Measurements from ENCODE around the gene GSTO2. TPM values are rescaled to one million over a fixed set of nuclear protein-coding genes. Genes with fewer than 3 reads are reported as not detected.
"Not testable (repeated sequence)": the region's sequence is repeated elsewhere in the genome, so short reads cannot be mapped to it uniquely, and the experiment has no call there.

Gene GSTO2
- total and polyA plus RNA-seq, 4 donors, result 3.5 to 5.6 (median 4.4) TPM

DNA sequence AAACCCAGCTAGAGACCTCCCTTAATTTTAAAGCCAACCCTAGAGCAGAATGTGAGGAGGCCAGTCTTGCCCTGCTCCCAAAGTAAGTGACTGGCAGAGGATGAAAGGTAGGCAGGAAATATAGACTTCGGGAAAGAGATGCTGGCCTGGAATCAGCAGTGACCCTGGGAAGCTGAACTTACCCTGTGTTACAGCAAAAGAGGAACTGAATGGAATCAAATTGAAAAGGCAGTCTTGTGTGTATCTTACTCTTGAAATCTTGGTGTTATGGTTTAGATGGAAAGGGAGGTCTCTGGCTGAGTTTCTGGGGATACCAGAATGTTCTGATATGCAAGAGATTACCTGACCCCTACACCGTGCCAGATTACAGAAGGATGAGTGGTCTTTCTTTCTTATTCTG is 28.9 kb upstream of the GSTO2 start:
- Histone ChIP-seq H3K9me3 (ENCODE audit: control insufficient read depth, insufficient read depth, low read length) (peaks cover 2% of the 10 kb centered on the region), H3K4me3 (ENCODE audit: low read depth, low read length) (no peak overlapping the region), H3K36me3 (ENCODE audit: control insufficient read depth, insufficient read depth, low read length) (no peaks in the 10 kb centered on the region), H3K27ac (ENCODE audit: low read depth, low read length) (no peak overlapping the region), H3K4me1 (ENCODE audit: control insufficient read depth, insufficient read depth, low read length) (no peaks in the 10 kb centered on the region), H3K27me3 (ENCODE audit: control insufficient read depth, insufficient read depth, low read length) (no peaks in the 10 kb centered on the region)
- DNase-seq (ENCODE audit: low read depth in 4 of 6, low spot score in 6 of 6), result no peak
- 86% methylated on average over 1 of the region's 2 CpGs for WGBS (ENCODE audit: insufficient coverage)

DNA sequence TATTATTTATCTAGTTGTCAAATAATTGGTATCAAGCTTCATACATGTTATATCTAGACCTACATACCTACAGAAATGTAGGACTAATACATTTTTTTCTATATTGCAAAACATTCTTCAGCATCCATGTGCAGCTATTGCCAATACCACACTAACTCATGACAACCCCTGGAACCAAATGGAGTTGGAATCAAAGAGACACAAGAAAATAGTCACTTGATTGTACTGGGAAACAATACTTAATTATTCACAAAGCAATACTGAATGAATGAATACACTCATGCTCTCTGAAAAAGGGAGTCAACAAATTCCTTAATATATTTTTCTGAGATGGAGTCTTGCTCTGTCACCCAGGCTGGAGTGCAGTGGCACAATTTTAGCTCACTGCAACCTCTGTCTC is 26.4 kb upstream of the GSTO2 start:
- no peaks in the 10 kb centered on the region for H3K4me1 ChIP-seq (ENCODE audit: control insufficient read depth, insufficient read depth, low read length)
- no peak overlapping the region for H3K27ac ChIP-seq (ENCODE audit: low read depth, low read length)
- no peak for DNase-seq (ENCODE audit: low read depth in 4 of 6, low spot score in 6 of 6)
- no peaks in the 10 kb centered on the region for H3K9me3 ChIP-seq (ENCODE audit: control insufficient read depth, insufficient read depth, low read length)
- H3K36me3 ChIP-seq (ENCODE audit: control insufficient read depth, insufficient read depth, low read length), result no peaks in the 10 kb centered on the region
- no peak overlapping the region for H3K4me3 ChIP-seq (ENCODE audit: low read depth, low read length)
- no peaks in the 10 kb centered on the region for H3K27me3 ChIP-seq (ENCODE audit: control insufficient read depth, insufficient read depth, low read length)

DNA sequence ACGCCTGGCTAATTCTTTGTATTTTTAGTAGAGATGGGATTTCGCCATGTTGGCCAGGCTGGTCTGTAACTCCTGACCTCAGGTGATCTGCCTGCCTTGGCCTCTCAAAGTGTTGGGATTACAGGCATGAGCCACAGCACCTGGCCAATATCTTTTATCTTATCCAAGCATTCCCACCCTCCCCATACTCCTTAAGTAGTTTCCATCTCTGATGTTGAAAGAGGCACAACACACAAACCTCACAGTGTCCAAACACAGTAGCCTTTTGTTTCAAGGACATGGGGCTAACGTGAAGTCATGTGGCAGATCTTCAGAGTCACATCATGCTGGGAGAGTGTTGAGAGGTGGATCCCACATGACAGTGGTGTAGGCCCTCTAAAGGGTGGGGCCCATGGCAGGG is 26.0 kb upstream of the GSTO2 start:
- H3K36me3 ChIP-seq (ENCODE audit: control insufficient read depth, insufficient read depth, low read length); H3K4me1 ChIP-seq (ENCODE audit: control insufficient read depth, insufficient read depth, low read length); H3K4me3 ChIP-seq (ENCODE audit: low read depth, low read length); H3K9me3 ChIP-seq (ENCODE audit: control insufficient read depth, insufficient read depth, low read length); H3K27ac ChIP-seq (ENCODE audit: low read depth, low read length); DNase-seq (ENCODE audit: low read depth in 4 of 6, low spot score in 6 of 6); H3K27me3 ChIP-seq (ENCODE audit: control insufficient read depth, insufficient read depth, low read length): not testable (repeated sequence)
- WGBS (ENCODE audit: insufficient coverage), result 92% methylated on average over 2 of the region's 3 CpGs

DNA sequence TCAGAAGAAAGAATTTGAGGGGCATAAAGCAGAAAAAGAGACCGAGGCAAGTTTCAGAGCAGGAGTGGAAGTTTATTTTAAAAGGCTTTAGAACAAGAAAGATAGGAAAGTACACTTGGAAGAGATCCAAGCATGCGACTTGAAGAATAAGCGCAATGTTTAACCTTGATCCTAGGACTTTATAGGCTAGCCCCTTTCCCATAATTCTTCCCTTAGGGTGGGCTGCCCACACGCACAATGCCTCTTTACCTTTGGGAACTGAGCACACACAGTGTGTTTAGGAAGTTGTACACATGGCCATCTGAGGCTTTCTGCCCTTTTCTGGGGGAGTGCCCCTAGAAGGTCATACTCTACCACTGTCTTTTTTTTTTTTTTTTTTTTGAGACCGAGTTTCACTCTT is 25.5 kb upstream of the GSTO2 start:
- DNase-seq (ENCODE audit: low read depth in 4 of 6, low spot score in 6 of 6), result no peak
- WGBS (ENCODE audit: insufficient coverage), result 90% methylated on average over 4 of the region's 5 CpGs

DNA sequence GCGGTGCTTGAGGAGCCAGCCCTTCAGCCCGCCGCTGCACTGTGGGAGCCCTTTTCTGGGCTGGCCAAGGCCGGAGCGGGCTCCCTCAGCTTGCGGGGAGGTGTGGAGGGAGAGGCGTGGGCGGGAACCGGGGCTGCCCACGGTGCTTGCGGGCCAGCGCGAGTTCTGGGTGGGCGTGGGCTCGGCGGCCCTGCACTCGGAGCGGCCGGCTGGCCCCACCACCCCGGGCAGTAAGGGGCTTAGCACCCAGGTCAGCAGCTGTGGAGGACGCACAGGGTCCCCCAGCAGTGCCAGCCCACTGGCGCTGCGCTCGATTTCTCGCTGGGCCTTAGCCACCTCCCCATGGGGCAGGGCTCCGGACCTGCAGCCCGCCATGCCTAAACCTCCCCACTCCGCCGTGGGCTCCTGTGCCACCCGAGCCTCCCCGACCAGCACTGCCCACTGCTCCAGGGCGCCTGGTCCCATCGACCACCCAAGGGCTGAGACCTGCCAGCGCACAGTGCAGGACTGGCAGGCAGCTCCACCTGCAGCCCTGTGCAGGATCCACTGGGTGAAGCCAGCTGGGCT is 23.8 kb upstream of the GSTO2 start:
- H3K4me3 ChIP-seq (ENCODE audit: low read depth, low read length), result no peak overlapping the region
- no peaks in the 10 kb centered on the region for H3K27me3 ChIP-seq (ENCODE audit: control insufficient read depth, insufficient read depth, low read length)
- H3K36me3 ChIP-seq (ENCODE audit: control insufficient read depth, insufficient read depth, low read length), result no peaks in the 10 kb centered on the region
- 99% methylated on average over 31 of the region's 34 CpGs for WGBS (ENCODE audit: insufficient coverage)
- H3K27ac ChIP-seq (ENCODE audit: low read depth, low read length), result no peak overlapping the region
- H3K9me3 ChIP-seq (ENCODE audit: control insufficient read depth, insufficient read depth, low read length), result no peaks in the 10 kb centered on the region
- no peak for DNase-seq (ENCODE audit: low read depth in 4 of 6, low spot score in 6 of 6)
- no peaks in the 10 kb centered on the region for H3K4me1 ChIP-seq (ENCODE audit: control insufficient read depth, insufficient read depth, low read length)

More for the DNA sequence above, 25.5 kb upstream of the GSTO2 start:
- H3K36me3 ChIP-seq (ENCODE audit: control insufficient read depth, insufficient read depth, low read length), result no peaks in the 10 kb centered on the region
- H3K27ac ChIP-seq (ENCODE audit: low read depth, low read length), result no peak overlapping the region
- no peaks in the 10 kb centered on the region for H3K9me3 ChIP-seq (ENCODE audit: control insufficient read depth, insufficient read depth, low read length)
- H3K4me3 ChIP-seq (ENCODE audit: low read depth, low read length), result no peak overlapping the region
- no peaks in the 10 kb centered on the region for H3K27me3 ChIP-seq (ENCODE audit: control insufficient read depth, insufficient read depth, low read length)
- H3K4me1 ChIP-seq (ENCODE audit: control insufficient read depth, insufficient read depth, low read length), result no peaks in the 10 kb centered on the region

DNA sequence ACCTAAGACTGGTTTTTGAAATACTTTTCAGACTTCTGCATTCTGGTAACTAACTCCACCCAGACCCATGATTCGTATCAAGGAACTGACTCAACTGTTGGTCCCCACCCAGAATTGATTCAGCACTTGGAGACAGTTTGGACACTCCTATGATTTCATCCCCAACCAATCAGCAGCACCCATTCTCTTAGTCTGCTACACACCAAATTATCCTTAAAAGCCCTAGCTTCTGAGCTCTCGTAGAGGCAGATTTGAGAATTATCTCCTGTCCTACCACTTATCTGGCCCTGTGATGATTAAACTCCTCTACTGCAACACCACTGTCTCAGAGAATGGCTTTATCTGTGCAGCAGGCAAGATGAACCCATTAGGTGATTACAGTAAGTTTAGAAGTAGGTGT is 22.0 kb upstream of the GSTO2 start:
- Histone ChIP-seq H3K27ac (ENCODE audit: low read depth, low read length) (no peak overlapping the region), H3K36me3 (ENCODE audit: control insufficient read depth, insufficient read depth, low read length) (no peaks in the 10 kb centered on the region), H3K4me3 (ENCODE audit: low read depth, low read length) (no peak overlapping the region), H3K9me3 (ENCODE audit: control insufficient read depth, insufficient read depth, low read length) (no peaks in the 10 kb centered on the region), H3K4me1 (ENCODE audit: control insufficient read depth, insufficient read depth, low read length) (no peaks in the 10 kb centered on the region), H3K27me3 (ENCODE audit: control insufficient read depth, insufficient read depth, low read length) (peaks cover 2% of the 10 kb centered on the region)
- WGBS (ENCODE audit: insufficient coverage), result 69% methylated on average over 1 of the region's 2 CpGs
- no peak for DNase-seq (ENCODE audit: low read depth in 4 of 6, low spot score in 6 of 6)

DNA sequence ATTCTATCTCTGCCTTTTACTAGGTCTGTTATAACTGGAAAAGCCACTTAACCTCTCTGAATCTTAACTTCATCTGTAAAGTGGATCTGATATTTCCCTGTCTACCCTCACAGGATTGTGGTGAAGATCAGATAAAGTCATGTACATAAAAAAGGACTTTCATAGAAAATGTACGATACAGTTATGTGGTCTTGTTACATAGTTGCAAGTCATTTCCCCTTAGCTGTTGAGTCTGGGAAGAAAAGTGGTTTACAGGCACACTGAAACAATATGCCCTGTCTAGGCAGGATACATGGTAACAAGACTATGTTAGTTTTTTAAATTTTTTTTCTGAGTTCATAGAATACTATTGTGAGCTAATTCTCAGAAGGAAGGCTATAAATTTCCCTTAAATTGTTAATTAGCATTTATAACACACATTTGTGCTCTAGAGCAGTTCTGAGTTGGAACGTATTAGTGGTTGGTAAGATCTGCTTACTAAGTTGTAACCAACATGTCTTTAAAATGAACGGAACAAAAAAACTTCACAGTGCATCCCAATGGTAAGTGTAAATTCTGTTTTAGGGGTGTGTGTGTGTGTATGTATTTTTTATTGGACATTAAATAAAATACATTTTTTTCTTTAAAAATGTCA is 21.4 kb upstream of the GSTO2 start:
- Histone ChIP-seq H3K4me3 (ENCODE audit: low read depth, low read length) (no peak overlapping the region), H3K36me3 (ENCODE audit: control insufficient read depth, insufficient read depth, low read length) (no peaks in the 10 kb centered on the region), H3K4me1 (ENCODE audit: control insufficient read depth, insufficient read depth, low read length) (no peaks in the 10 kb centered on the region), H3K27me3 (ENCODE audit: control insufficient read depth, insufficient read depth, low read length) (peaks cover 2% of the 10 kb centered on the region), H3K9me3 (ENCODE audit: control insufficient read depth, insufficient read depth, low read length) (no peaks in the 10 kb centered on the region), H3K27ac (ENCODE audit: low read depth, low read length) (no peak overlapping the region)
- no peak for DNase-seq (ENCODE audit: low read depth in 4 of 6, low spot score in 6 of 6)
- no CpG with 5 or more reads among the region's 3 CpGs for WGBS (ENCODE audit: insufficient coverage)

DNA sequence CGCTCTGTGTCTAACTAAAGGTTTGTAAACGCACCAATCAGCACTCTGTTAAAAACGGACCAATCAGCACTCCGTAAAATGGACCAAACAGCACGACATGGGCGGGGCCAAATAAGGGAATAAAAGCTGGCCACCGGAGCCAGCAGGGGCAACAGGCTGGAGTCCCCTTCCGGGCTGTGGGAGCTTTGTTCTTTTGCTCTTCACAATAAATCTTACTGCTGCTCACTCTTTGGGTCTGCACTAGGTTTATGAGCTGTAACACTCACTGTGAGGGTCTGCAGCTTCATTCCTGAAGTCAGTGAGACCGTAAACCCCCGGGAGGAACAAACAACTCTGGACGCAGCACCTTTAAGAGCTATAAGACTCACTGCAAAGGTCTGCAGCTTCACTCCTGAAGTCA is 20.1 kb upstream of the GSTO2 start:
- DNase-seq (ENCODE audit: low read depth in 4 of 6, low spot score in 6 of 6); H3K27me3 ChIP-seq (ENCODE audit: control insufficient read depth, insufficient read depth, low read length); H3K27ac ChIP-seq (ENCODE audit: low read depth, low read length); H3K36me3 ChIP-seq (ENCODE audit: control insufficient read depth, insufficient read depth, low read length); H3K4me1 ChIP-seq (ENCODE audit: control insufficient read depth, insufficient read depth, low read length); H3K9me3 ChIP-seq (ENCODE audit: control insufficient read depth, insufficient read depth, low read length); H3K4me3 ChIP-seq (ENCODE audit: low read depth, low read length): not testable (repeated sequence)
- WGBS (ENCODE audit: insufficient coverage), result 72% methylated on average over 11 of the region's 11 CpGs

DNA sequence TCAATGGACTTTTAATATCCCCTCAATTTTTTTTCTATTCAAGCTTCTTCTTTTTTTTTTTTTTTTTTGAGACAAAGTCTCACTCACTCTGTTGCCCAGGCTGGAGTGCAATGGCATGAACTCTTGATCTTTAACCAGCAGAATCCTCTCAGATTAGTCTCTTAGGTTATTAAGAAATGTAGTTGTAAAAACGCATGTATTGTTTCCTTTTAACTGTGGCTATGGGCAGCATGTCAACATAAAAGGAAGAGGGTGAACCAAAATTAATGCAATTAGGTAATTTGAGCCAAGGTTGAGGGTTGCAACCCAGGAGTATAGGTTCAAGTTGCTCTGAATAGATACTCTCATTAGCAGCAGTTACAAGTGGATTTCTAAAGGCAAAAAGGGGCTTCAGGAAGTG is 18.6 kb upstream of the GSTO2 start:
- Histone ChIP-seq H3K9me3 (ENCODE audit: control insufficient read depth, insufficient read depth, low read length) (no peaks in the 10 kb centered on the region), H3K4me3 (ENCODE audit: low read depth, low read length) (no peak overlapping the region), H3K27me3 (ENCODE audit: control insufficient read depth, insufficient read depth, low read length) (peaks cover 2% of the 10 kb centered on the region), H3K36me3 (ENCODE audit: control insufficient read depth, insufficient read depth, low read length) (no peaks in the 10 kb centered on the region), H3K4me1 (ENCODE audit: control insufficient read depth, insufficient read depth, low read length) (peaks cover 5% of the 10 kb centered on the region), H3K27ac (ENCODE audit: low read depth, low read length) (no peak overlapping the region)
- no peak for DNase-seq (ENCODE audit: low read depth in 4 of 6, low spot score in 6 of 6)
- WGBS (ENCODE audit: insufficient coverage), result 67% methylated on average over 1 of the region's 1 CpG

DNA sequence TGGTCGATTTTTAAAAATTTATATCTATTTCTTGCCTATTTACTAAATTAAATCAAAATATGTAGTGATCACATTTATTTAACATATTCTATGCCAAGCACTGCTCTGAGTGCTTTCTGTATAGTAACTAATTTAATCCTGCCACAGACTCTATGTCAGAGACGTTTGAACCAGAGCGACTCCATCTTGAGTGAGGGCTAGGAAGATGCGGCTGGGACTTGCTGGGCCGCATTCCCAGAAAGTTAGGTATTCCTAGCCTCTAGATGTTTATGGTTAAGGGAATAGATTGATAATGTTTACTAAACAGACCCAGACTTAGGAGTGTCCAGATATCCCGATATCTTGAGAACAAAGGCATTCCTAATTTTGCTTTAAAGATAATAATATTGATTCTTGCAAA is 17.5 kb upstream of the GSTO2 start:
- no peak for DNase-seq (ENCODE audit: low read depth in 4 of 6, low spot score in 6 of 6)
- H3K36me3 ChIP-seq (ENCODE audit: control insufficient read depth, insufficient read depth, low read length), result no peaks in the 10 kb centered on the region
- no peaks in the 10 kb centered on the region for H3K9me3 ChIP-seq (ENCODE audit: control insufficient read depth, insufficient read depth, low read length)
- no peak overlapping the region for H3K4me3 ChIP-seq (ENCODE audit: low read depth, low read length)
- no peak overlapping the region for H3K27ac ChIP-seq (ENCODE audit: low read depth, low read length)
- H3K4me1 ChIP-seq (ENCODE audit: control insufficient read depth, insufficient read depth, low read length), result peaks cover 5% of the 10 kb centered on the region
- H3K27me3 ChIP-seq (ENCODE audit: control insufficient read depth, insufficient read depth, low read length), result peaks cover 2% of the 10 kb centered on the region
- WGBS (ENCODE audit: insufficient coverage), result no CpG with 5 or more reads among the region's 6 CpGs
